WERI-Rb-1 (cell line): ENCODE data around the gene SPTB.

ENCODE experiments used
- DNase-seq: peaks from one replicate; pipeline ENCODE4 v3.0.0-alpha.2; 2020
- H3K27ac ChIP-seq: fragments of 250-450 bp; sonication (Bioruptor Pico); 2 replicates; pipeline ENCODE4 v1.5.1; 2020; ENCODE audit warnings: mild to moderate bottlenecking, moderate library complexity
- H3K27me3 ChIP-seq: fragments of 250-450 bp; sonication (Bioruptor Pico); 2 replicates; pipeline ENCODE4 v1.5.1; 2021; ENCODE audit warnings: mild to moderate bottlenecking, low read depth, moderate library complexity; ENCODE audit not compliant: insufficient read depth, severe bottlenecking
- H3K36me3 ChIP-seq: fragments of 250-450 bp; sonication (Bioruptor Pico); 2 replicates; pipeline ENCODE4 v1.5.1; 2020; ENCODE audit warnings: mild to moderate bottlenecking, moderate library complexity
- H3K4me3 ChIP-seq: 2 replicates; pipeline ENCODE4 v1.5.1; 2011; ENCODE audit warnings: low read depth, mild to moderate bottlenecking, control low read depth, low read length
- H3K9me3 ChIP-seq: fragments of 250-450 bp; sonication (Bioruptor Pico); 2 replicates; pipeline ENCODE4 v1.5.1; 2021; ENCODE audit warnings: mild to moderate bottlenecking, moderate library complexity; ENCODE audit not compliant: severe bottlenecking
- TF ChIP-seq, protein P1 (sequence below): IDR thresholded peaks from 2 replicates; pipeline ENCODE4 v1.5.1; 2011; ENCODE audit warnings: low read depth, mild to moderate bottlenecking, control low read depth, inconsistent platforms, low read length

The SPTB gene

DNA sequence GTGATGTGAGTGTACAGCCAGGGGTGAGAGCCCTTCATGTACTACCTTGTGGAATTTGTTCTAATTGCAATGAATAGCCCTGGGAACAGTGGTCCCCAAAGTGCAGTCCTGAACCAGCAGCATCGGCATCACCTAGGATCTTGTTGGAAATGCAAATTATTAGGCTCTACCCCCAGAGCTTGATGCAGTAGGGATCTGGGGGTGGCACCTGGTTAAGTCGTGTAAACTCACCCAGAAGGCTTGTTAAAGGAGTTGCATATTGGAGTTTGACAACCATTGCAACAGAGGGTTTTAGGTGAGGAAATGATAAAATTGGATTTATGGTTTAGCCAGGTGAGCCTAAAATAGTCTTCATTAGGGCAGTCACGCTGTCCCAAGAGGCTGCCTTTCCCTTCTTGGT is 102.2 kb downstream of the SPTB start:
- H3K4me3 ChIP-seq = no peak overlapping the region
- no peak for DNase-seq
- no peaks in the 10 kb centered on the region for H3K36me3 ChIP-seq
- peaks cover 15% of the 10 kb centered on the region for H3K9me3 ChIP-seq
- H3K27me3 ChIP-seq = no peaks in the 10 kb centered on the region
- TF ChIP-seq, protein P1, sequence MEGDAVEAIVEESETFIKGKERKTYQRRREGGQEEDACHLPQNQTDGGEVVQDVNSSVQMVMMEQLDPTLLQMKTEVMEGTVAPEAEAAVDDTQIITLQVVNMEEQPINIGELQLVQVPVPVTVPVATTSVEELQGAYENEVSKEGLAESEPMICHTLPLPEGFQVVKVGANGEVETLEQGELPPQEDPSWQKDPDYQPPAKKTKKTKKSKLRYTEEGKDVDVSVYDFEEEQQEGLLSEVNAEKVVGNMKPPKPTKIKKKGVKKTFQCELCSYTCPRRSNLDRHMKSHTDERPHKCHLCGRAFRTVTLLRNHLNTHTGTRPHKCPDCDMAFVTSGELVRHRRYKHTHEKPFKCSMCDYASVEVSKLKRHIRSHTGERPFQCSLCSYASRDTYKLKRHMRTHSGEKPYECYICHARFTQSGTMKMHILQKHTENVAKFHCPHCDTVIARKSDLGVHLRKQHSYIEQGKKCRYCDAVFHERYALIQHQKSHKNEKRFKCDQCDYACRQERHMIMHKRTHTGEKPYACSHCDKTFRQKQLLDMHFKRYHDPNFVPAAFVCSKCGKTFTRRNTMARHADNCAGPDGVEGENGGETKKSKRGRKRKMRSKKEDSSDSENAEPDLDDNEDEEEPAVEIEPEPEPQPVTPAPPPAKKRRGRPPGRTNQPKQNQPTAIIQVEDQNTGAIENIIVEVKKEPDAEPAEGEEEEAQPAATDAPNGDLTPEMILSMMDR = no peak
- H3K27ac ChIP-seq = peak overlapping the region; percentile 68

DNA sequence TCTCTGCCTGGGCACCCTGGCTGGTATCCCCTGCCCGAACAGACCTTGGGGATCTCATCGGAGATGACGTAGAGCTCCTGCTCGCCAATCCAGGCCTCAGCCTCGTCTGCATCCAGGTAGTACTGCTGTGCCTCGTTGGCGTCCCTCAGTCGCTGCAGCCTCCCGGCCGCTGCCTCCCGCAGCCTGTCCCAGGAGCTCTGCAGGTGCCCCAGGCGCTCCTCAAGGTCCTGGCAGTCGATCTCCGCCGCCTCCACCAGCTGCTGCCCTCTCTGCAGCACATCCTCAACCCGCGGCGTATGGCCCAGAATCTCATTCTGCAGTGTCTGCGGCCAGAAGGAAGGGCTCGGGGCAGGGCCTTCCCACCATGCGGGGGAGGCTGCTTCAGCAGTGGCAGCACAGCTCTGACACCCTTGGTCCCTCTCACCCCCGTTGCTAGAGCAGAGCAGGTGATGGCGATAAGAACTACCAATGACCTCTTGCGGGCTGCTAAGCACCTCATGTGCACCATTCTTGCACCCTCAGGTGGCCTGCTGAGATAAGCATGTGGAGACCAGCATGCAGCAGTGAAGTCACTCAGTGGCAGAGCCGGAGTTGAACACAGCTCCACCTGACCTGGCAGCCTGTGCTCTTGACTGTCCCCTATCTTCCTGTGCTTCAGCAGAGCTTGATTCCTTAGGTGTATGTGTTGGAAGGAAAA is 104.5 kb downstream of the SPTB start:
- Histone ChIP-seq H3K36me3 (no peaks in the 10 kb centered on the region), H3K27me3 (no peaks in the 10 kb centered on the region), H3K27ac (no peak overlapping the region), H3K9me3 (peaks cover 15% of the 10 kb centered on the region), H3K4me3 (no peak overlapping the region)
- DNase-seq = no peak
- TF ChIP-seq, protein P1 = 0 out of 2 replicates have a peak, but pooled peaks have one; percentile 31

DNA sequence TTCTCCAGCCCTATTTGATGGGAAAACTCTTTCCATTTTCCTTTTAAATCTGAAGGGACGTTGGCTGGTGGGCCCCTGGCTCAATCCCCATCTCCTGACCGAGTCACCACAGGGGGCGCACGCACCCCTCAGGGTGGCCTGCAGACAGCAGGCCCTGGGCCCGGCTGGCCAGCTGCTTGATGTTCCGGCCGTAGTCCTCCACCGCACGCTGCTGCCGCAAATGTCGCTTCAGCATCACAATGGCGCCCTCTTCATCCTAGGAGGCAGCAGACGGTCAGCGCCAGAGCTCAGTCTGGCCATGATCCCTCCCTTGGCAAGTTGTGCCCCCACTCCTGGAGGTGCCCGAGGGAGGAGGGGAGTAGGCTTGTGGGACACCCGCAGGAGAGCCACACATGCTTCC is 105.4 kb downstream of the SPTB start:
- no peak for DNase-seq
- TF ChIP-seq, protein P1 = no peak
- peaks cover 15% of the 10 kb centered on the region for H3K9me3 ChIP-seq
- H3K27me3 ChIP-seq = no peaks in the 10 kb centered on the region
- H3K4me3 ChIP-seq = no peak overlapping the region
- no peak overlapping the region for H3K27ac ChIP-seq
- no peaks in the 10 kb centered on the region for H3K36me3 ChIP-seq

DNA sequence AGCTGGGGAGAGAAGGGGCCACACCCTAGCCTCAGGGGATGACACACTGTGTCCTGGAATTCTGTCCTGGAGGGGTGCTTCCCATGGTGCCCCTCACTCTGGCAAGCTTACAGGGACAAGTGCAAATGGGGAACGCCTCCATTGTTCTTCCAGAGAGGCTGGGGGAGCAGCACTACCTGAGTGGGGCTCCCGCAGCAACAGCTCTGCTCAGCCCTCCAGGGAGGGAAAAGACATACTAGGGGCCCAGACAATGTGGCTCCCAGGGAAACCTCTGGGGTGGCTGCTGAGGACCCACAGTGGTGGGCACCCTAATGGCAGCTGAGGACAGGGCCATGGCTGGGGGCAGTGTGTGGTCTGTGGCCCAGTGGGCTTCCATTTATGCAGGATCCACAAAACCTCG is 106.1 kb downstream of the SPTB start:
- H3K36me3 ChIP-seq = no peaks in the 10 kb centered on the region
- H3K9me3 ChIP-seq = peaks cover 15% of the 10 kb centered on the region
- H3K4me3 ChIP-seq = no peak overlapping the region
- no peak overlapping the region for H3K27ac ChIP-seq
- no peak for DNase-seq
- H3K27me3 ChIP-seq = no peaks in the 10 kb centered on the region
- TF ChIP-seq, protein P1 = no peak

DNA sequence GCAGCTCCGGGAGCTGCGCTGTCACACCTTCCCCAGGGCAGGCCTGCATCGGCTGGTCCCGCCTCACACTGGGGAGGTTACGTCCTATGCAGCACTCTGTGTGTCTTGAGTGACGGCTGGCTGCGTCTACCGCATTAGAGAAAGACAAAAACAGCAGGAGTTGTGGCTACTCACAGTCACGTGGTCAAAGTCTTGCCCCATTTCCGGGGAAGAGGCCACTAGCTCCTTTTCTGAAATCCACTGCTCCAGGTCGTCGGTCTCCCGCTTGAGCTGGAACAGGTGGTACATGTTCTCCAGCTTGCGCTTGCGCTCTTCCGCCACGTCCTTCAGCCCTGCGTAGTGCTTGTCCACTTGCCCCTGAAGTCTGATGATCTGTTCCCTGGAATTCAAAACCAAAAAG is 106.7 kb downstream of the SPTB start:
- no peaks in the 10 kb centered on the region for H3K36me3 ChIP-seq
- no peak overlapping the region for H3K27ac ChIP-seq
- TF ChIP-seq, protein P1 = no peak
- H3K4me3 ChIP-seq = no peak overlapping the region
- DNase-seq = no peak
- no peaks in the 10 kb centered on the region for H3K27me3 ChIP-seq
- H3K9me3 ChIP-seq = peaks cover 15% of the 10 kb centered on the region
